ENCODE results near the gene GPR45. TPM values are rescaled to one million over a fixed set of nuclear protein-coding genes. Genes with fewer than 3 reads are reported as not detected.

Gene GPR45
- total RNA-seq, 2 donors from 2014 or later = not detected

DNA sequence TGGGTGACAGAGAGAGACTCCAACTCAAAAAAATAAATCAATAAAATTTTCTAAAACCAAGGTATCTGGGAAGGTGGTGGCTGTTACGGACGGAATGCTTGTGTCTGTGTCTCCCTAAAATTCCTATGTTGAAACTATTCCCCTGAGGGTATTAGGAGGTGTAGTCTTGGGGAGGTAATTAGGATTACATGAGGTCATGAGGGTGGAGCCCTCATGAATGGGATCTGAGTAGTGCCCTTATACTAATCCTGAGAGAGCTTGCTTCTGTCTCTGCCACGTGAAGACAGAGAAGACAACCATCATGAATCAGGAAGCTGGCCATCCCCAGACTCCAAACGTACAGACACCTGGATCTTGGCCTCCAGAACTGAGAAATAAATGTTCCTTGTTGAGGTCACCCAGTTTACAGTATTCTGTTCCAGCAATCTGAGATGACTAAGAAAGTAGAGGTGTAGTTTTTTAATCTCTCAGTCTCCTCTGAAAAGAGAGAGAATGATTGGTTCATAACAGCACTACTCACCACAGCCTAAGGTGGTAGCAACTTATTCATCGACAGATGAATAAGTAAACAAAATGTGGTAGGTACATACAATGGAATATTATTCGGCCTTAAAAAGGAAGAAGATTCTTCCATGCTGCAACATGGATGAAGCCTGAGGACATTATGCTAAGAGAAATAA lies 49.6 kb downstream of the GPR45 start:
- intact Hi-C loops (cut with DNase I) = no loop called here
- DNase-seq (ENCODE audit: low spot score) = no peak

DNA sequence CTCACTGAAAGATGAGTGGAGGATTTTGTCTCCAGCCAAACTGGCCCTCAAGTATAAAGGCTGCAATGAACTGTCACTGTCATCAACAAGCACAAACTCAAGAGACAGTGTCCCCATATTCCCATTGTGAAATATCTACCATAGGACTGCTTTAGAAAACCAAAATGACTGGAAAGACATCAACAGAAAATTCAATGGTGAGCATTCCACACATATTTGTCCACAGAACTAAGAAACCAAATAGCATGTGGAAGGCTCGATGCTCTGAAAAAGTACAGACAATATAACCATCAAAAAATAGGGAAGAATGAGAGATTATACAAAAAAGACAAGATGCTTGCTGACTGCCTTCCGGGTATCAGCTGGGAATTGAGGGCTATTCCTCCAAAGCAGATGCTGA lies 50.4 kb downstream of the GPR45 start:
- no peak for DNase-seq (ENCODE audit: low spot score)
- intact Hi-C loops (cut with DNase I) = no loop called here

Other genes with a start within 250 kb of the GPR45 start
- gene MRPS9, start 203.7 kb upstream of the GPR45 start, total RNA-seq = 10 to 100 TPM; 14.4 to 16.4 TPM
- gene TGFBRAP1, start 88.0 kb downstream of the GPR45 start, total RNA-seq = 10 to 100 TPM; 16.1 to 18.8 TPM
- 10 to 100 TPM; 12.7 to 14.0 TPM for gene C2orf49, start 95.8 kb downstream of the GPR45 start, total RNA-seq
- 100 to 1,000 TPM; 119 to 126 TPM for gene FHL2, start 157.3 kb downstream of the GPR45 start, total RNA-seq